GM21526 (cell line): ENCODE data around the gene GCDH.
A peak's percentile ranks its signal among the peaks of the same experiment; 100 is the strongest.
"Not testable (repeated sequence)": the region's sequence is repeated elsewhere in the genome, so short reads cannot be mapped to it uniquely, and the experiment has no call there.

ENCODE experiments used
- ATAC-seq: cut with Tn5 transposase; IDR thresholded peaks from one replicate; pipeline ENCODE4 v1.9.1; 2021; ENCODE audit warnings: moderate library complexity; ENCODE audit not compliant: unreplicated experiment, low FRiP score

GCDH gene

DNA sequence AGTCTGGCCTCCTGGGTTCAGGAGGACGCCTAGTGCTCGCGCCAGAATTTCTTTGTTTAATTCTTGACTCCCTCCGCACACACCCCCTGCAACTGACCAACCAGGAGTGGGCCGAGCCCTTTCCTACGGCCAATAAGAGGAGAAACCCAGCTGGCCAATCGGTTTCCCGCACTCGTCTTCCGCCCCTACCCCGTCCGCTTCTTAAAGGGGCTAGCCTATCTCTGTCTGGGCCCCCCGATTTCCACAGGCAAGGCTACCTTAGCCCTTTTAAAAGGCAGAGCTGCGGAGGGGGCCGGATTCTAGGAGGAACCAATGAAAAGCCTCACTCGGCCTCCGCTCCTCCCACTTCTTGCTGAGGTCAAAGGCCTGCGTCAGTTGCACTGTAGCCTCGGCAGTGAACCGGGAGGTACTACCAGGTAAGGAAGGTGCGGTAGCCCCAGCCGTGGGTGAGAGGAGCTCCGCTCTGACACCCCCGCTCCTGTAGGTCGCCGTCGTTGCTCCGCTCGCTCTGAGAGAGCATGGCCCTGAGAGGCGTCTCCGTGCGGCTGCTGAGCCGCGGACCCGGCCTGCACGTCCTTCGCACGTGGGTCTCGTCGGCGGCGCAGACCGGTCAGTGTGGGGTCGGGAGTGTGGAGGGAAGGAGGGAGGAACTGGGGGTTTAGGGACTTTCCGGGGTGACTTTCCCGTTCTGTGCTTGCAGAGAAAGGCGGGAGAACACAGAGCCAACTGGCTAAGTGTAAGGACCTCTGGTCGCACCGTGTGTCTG lies at the start of gene GCDH:
Gene GCDH (plus strand): TSS at position 374 of the 766 bp plus-strand sequence. CDS start 145 bp downstream, at position 519.
- peak; percentile 86 for ATAC-seq

DNA sequence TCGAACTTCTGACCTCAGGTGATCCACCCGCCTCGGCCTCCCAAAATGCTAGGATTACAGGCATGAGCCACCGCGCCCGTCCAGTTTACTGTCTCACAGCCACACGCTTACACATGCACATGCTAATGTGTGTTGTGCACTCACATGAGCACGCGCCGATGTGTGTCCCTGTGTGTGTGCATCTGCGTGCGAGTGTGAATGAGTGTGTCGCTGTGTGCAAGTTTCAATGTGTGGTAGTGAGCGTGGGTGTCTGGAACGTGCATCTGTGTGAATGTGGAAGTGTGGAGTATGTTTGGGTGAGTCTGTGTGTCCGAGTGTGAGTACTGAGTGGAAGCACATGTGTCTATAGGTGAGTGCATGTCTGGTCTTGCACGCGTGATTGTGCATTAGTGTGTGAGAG lies 48.4 kb upstream of the GCDH start:
- no peak for ATAC-seq

- no peak for ATAC-seq
These were observed 47.6 kb upstream of the GCDH start for GRCh38 chr19:12843328-12843727.

DNA sequence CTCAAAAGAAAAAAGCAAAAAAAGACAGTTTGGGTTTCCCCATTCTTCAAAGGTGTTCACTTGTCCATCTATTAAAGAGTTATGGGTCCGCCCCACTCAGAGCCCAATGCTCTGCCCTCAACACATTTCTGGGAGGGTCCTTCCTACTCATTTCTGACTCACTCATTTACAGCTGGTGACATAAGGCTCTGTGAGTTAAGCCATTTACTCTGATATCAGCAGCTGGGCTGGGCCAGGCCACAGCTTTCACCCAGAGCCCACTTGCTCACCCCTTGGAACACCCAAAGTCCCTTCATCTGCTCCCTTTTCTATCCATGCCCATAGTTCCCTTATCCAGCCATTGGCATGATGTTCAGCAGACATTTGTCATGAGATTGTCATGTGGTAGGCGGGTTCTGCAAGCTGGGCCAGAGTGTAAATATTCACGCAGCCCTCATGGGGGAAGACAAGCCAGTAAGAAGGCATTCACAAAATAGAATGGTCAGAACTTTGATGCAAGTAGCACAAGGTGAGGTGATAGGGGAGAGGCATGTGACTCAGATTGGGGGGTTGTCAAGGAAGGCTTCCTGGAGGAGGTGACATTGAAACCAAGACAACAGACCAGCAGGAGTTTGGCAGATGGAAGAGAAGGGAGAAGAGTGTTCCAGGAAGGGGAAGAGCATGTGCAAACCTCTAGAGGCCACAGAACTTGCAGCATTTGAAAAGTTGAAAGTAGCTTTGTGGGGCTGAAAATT lies 46.8 kb upstream of the GCDH start:
- ATAC-seq: no peak

- not testable (repeated sequence) for ATAC-seq
These were observed 44.3 kb upstream of the GCDH start for GRCh38 chr19:12846613-12847012.

DNA sequence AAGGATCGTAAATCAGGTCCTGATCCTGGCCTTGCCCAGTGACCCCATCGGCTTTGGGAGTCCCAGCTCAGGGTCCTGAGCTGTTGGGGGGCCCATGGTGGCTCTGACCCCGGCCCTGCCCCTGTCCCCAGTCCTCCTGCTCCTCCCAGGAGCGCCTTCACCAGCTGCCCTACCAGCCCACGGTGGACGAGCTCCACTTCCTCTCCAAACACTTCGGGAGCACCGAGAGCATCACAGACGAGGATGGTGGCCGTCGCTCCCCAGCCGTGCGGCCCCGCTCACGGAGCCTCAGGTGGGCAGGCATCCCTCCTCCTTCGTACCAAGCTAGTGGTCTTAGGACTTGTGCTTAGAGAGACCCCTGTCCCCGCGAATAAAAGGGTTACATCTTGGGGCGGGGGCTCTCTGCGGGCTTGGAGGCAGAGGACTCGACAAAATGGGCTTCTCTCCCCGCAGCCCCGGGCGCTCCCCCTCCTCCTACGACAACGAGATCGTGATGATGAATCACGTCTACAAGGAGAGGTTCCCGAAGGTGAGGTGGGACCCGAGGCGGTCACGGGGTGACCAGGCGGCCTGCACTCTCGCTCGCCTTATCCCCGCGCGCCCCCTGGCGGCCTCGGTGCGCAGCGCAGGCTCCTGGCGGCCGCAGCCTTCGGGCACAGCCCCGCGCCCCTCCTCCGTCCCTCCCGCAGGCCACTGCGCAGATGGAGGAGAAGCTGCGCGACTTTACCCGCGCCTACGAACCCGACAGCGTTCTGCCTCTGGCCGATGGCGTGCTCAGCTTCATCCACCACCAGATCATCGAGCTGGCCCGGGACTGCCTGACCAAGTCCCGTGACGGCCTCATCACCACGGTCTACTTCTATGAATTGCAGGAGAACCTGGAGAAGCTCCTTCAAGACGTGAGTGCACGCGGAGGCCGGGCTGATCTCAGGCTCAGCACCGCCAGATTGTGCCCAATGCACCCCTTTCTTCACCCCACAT lies 43.5 kb upstream of the GCDH start:
- ATAC-seq: no peak

GRCh38 chr19:12856653-12857052 lies 34.3 kb upstream of the GCDH start:
- ATAC-seq: no peak

GRCh38 chr19:12858041-12858928 lies 32.7 kb upstream of the GCDH start:
- no peak for ATAC-seq

GRCh38 chr19:12859546-12859945 lies 31.4 kb upstream of the GCDH start:
- ATAC-seq: no peak

DNA sequence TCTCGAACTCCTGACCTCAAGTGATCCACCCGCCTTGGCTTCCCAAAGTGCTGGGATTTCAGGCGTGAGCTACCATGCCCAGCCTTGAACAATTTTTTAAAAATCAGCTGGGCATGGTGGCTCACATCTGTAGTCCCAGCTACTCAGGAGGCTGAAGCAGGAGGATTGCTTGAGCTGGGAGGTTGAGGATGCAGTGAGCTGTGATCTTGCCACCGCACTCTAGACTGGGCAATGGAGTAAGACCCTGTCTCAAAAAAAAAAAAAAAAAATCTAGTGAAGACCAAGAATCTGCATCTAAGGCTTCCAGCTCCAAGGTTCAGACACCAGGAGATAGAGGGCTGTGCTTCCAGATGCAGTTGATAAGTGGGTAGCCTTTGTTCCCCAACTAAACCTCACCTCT lies 26.8 kb upstream of the GCDH start:
- ATAC-seq: no peak

DNA sequence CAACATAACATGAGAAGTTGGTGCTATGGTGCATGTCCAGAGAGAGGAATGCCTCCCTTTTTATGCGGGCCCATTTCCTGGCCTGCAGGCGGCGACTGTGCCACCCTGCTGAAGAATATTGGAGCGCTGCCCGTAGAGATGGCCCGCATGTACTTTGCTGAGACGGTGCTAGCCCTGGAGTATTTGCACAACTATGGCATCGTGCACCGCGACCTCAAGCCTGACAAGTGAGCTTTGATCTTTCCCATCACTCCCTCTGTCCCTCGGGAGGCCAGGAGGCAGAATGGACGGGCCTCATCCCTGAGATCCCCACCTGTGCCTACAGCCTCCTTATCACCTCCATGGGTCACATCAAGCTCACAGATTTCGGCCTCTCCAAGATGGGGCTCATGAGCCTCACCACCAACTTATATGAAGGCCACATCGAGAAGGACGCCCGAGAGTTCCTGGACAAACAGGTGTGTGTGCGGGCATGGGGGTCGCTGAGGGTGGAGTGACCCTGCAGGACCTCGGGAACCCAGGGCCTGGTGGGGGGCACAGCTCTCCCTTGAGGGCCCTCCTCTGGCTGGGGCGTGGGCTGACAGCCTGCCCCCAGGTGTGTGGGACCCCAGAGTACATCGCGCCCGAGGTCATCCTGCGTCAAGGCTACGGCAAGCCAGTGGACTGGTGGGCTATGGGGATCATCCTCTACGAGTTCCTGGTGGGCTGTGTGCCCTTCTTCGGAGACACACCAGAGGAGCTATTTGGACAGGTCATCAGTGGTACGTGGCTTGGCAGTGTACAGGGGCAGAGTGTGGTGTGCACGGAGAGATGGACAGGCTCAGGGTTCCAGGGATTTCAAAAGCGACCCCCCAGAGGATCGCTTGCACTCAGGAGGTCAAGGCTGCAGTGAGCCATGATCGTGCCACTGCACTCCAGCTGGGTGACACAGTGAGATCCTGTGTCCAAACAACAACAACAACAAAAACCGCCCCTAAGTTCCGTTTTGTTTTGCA lies 25.9 kb upstream of the GCDH start:
- ATAC-seq: no peak

- no peak for ATAC-seq
These were observed 25.1 kb upstream of the GCDH start for GRCh38 chr19:12865746-12866415.

DNA sequence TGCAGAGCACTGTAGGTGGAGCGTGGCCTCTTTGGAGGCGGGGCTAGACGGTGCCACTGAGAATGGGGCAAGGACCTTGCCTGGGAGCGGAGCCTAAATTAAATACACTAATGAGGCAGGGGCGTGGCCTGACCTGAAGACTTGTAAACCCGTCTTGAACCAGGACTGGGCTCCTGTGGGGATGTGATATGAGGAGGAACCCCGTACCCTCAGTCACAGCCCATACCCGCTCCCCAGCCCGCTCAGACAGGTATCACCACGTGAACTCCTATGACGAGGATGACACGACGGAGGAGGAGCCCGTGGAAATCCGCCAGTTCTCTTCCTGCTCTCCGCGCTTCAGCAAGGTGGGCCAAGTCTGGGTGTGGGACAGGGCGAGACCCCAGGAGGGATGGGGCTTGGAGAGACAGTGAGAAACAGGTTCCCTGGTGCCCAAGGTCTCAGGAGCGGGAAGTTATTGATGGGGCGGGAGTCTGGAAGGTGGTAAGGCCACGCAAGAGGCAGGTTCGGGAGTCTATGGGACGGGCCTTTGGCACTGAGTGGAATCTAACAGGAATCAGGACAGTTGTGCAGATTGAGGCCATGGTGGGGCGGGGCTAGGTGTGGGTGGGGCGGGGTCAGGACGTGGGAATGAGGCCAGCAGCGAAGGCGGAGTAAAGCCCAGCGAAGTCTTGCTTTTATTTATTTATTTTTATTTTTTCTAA lies 24.4 kb upstream of the GCDH start:
- no peak for ATAC-seq

- no peak for ATAC-seq
These were observed 23.6 kb upstream of the GCDH start for GRCh38 chr19:12867120-12868099.

- no peak for ATAC-seq
These were observed 22.3 kb upstream of the GCDH start for GRCh38 chr19:12868540-12869112.

DNA sequence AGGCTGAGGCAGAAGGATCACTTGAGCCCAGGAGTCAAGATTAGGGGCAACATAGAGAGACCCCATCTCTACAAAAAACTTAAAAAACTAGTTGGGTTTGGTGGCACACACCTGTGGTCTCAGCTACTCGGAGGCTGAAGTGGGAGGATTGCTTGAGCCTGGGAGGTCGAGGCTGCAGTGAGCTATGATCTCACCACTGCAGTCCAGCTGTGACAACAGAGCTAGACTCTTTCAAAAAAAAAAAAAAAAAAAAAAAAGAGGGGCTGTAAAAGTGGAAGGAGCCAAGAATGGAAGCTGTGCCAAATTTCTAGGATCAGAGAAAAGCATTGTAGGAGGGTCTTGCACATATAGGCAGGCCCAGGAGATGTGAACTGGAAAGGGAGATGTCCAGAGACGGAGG lies 19.3 kb upstream of the GCDH start:
- ATAC-seq: no peak
